ENCODE data around the gene SSBP2.

SSBP2 gene

DNA sequence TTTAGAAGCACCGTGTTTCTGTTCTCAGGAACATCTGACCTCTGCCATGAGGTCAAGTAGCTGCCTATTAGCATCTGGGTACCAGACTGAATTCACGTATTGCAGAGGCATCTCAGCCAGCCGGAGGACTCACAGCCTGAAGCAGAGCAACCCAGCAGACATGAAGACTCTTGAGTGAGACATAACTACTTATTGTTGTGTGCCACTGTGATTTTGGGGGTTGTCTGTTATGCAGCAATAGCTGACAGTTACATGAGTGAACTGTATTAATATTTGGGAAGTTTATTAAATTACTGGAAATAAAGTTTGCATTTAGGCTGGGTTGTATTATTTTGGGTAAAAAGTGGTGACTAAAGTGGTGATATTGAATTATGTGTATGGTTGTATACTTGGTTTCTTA is 355.6 kb downstream of the SSBP2 start:
- no peak for DNase-seq (ENCODE audit: low read depth, low spot score)

DNA sequence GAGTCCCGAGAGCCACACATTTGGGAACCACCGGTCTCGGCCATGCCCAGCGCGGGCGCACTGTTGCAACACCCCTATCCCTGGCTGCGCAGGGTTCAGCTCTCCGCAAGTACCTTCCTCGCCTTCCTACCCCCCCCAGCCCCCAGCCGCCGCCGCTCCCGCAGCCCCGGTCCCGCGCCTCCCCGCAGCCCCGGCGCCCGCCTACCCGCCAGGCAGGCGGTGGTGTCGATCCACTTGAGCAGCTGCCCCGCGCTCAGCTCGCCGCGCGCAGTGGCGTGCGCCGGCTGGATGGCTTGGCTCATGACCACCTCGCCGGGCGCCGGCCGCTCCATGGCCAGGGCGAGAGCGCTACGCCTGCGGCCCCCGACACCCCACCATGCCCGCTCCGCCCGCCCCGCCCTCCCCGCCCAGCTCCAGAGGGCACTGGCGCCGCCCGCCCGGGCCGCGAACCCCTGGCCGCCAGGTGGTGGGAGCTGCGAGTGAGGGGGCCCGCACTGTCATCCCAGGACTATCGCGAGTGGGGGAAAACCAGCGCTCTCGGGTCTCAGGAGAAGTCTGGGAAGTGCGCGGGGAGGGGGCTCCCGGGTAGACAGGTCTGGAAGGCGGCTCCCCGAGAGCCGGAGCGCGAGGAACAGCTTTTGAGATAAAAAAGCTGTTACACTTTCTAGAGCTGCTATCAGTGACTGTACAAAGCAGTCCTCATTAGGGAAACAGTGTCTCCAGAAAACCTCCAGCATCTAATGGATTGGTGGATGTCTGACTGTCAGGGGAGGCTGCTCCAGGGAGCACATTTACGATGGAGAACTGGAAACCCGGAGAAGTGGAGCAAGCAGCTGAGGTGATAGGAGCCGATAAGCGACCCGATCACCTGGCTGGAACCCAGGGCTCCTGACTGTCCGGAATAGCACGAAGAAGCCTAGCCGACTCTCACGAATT is 356.8 kb downstream of the SSBP2 start, which contains the start of gene ACOT12:
Gene ACOT12, minus strand, starts transcription at position 352 of the 936 bp plus-strand sequence. Its CDS starts 20 bp downstream, at position 332.
- DNase-seq (ENCODE audit: low read depth, low spot score) = peak; percentile 50

DNA sequence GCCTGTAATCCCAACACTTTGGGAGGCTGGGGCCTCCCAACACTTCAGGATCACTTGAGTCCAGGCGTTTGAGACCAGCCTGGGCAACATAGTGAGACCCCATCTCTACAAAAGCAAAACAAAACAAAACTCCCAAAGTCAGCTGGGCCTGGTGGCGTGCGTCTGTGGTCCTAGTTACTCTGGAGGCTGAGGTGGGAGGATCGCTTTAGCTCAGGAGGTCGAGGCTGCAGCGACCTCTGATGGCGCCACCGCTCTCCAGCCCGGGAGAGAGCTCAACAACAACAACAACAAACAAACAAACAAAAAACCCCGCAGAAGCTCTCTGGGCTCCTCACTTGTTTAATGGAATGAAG is 357.5 kb downstream of the SSBP2 start:
- DNase-seq (ENCODE audit: low read depth, low spot score) = peak; percentile 30

DNA sequence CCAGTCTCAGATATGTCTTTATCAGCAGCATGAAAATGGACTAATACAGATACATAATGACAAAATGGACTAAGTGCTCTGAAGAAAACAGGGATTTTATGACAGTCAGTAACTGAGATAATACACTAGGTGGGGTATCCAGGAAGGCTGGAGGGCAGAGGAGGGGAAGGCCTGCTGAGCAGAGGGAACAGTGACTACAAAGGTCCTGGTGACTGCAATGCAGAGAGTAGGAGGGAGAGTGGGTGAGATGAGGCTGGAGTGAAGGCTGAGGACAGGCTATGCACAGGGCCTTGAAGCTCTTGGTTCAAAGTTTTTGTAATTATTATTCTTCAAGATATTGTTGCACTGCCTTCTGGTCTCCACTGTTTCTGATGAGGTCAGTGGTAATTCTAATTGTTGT is 361.9 kb downstream of the SSBP2 start:
- DNase-seq (ENCODE audit: low read depth, low spot score) = no peak

DNA sequence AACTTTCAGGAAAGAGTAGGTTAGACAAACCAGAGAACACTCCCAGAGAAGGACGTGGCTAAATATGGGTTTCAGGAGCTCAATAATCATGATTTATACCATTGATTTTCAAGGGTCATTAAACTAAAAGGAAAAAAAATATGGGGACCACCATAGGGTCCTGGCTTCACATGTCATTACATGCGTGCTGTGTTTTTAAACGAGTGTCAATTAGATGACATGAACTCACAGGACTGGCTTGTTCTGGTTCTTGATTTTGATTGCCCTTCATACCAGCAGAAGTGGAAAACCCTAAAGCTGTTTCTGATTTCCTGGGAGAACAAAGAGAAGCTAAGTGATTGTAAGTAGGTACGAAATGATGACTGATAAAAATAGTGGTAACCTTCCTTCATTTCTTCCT is 362.7 kb downstream of the SSBP2 start:
- DNase-seq (ENCODE audit: low read depth, low spot score) = no peak

DNA sequence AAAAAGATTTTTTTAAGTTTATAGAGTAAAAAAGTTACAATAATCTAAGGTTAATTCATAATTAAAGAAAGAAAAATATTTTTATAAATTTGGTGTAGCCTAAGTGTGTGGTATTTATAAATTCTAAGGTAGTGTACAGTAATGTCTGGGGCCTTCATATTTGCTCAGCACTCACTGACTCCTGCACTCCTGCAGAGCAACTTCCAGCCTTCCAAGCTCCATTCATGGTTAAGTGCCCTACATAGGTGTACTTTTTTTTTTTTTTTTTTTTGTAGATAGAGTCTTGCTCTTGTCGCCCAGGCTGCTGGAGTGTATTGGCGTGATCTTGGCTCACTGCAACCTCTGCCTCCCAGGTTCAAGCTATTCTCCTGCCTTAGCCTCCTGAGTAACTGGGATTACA is 367.0 kb downstream of the SSBP2 start:
- no peak for DNase-seq (ENCODE audit: low read depth, low spot score)

DNA sequence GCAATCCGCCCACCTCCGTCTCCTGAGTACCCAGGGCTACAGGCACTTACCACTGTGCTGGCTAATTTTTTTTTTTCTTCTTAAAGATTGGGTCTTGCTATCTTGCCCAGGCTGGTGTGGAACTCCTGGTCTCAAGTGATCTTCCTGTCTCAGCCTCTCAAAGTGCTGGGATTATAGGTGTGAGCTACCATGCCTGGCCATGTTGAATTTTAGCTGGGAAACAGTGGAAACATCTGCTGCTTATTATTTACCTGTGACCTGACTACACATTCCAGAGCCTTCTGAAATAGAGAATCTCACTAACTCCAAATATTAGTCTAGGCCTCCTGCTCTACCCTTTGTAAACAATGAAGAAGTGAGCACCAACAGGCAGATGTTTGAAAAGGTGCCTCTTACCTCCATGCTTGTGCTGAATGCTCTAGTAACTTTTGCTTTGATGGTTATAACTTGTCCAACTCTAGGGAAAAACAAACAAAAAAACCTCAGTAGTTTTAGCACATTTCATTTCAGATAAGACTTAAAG is 379.5 kb downstream of the SSBP2 start:
- no peak for DNase-seq (ENCODE audit: low read depth, low spot score)

DNA sequence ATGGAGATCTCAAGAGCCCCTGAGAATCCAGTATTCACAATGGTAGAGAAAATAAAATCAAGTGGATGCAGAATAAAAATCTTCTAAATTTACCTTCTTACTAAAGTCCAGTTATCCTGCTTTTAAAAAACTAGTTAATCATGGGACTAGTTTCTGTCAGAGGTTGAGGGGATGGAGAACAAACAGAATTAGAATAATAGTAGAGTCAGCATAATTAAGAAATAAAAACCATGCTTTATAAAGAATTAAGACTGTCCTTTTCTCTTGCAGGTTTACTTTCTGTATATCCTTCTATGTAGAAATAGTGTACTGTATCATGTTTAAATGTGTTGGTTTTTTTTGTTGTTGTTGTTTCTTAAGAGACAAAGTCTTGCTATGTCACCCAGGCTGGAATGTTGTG is 380.0 kb downstream of the SSBP2 start:
- no peak for DNase-seq (ENCODE audit: low read depth, low spot score)

DNA sequence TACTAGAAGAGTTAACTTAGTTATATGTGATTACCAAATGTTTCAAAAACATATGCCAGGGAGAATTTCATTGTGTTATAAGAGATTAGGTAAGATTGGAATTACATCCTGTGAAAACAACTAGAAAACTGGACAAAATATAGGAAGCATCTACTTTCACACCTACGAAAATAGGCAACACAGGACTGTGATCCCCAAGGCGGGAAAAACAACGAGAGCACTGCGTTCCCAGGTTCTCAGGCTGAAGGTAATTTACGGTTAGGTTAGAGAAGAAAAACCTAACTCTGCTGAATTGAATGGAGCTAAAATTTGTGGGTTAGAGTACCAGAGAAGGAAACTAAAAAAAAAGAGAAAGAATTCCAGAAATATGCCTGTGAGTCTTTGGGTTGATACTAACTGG is 385.4 kb downstream of the SSBP2 start:
- no peak for DNase-seq (ENCODE audit: low read depth, low spot score)

DNA sequence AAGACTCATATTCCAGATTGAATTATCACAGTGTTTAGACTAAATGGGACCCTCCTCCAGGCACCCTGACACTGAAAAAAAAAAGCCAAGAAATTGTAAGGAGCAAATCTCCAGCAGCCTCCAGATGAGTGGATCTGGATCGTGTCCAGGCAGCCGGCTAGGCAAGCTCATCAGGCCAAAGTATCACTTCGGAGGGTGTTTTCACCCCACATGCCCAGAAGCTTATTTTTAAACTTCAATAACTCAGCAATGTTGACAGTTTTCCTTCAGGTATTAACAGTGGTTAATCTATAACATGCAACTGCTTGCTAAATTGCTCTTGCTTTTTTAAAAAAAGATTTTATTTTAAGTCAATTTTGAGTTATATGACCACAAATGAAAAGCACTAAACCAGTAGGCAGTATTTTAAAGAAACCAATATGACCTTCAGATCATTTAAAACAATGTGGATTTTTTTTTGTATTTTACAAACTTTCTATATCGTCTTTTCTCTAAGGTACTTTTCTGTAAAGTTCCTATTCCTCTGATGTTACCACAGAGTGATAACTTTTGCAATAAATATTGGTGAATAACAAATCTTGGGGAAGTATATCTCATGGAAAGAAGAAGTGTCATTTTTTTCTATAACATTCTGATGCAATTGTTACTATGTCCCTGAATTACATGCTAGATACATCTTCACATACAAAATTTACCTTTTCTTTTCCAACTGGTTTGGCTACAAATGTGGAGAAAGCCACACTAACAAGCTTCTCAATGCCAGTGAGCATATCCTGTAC is 387.6 kb downstream of the SSBP2 start:
- DNase-seq (ENCODE audit: low read depth, low spot score) = no peak
